H1 (cell line): ENCODE data around the gene LINGO4. TPM values are rescaled to one million over a fixed set of nuclear protein-coding genes. Genes with fewer than 3 reads are reported as not detected.

Experiments
- CTCF ChIA-PET: fragments of 300-600 bp; sonication (Branson Sonifier 250); formaldehyde crosslinking; loops from one replicate; lab custom pipeline; 2021; ENCODE audit not compliant: partially characterized antibody; lab: Charles Lee
- POLR2A ChIA-PET: fragments of 300-600 bp; sonication (Branson Sonifier 250); formaldehyde crosslinking; loops from one replicate; lab custom pipeline; 2021; ENCODE audit warnings: inconsistent platforms; ENCODE audit not compliant: partially characterized antibody; lab: Charles Lee
- DNase-seq, 2 experiments: peaks; one replicate each; pipeline versions ENCODE4 v3.0.0 to v3.0.0-alpha.2; 2010 to 2022; ENCODE audit warnings: low spot score in 2 of 2, low read depth in 1 of 2, mixed read lengths in 1 of 2
- FAIRE-seq: peaks from 2 replicates; lab custom pipeline; 2011; peaks lifted over from hg19 to GRCh38; lab: Jason Lieb, UNC
- H2AFZ ChIP-seq: 2 replicates; pipeline ENCODE4 v1.8.1; 2012; ENCODE audit warnings: low read length, inconsistent platforms
- H2AK5ac ChIP-seq: 2 replicates; pipeline ENCODE4 v1.6.1; 2013; ENCODE audit warnings: low read depth, low read length
- H2BK120ac ChIP-seq: replicated peaks from 2 replicates; pipeline ENCODE3; 2013; ENCODE audit warnings: low read depth, low read length, inconsistent platforms
- H2BK12ac ChIP-seq: 2 replicates; pipeline ENCODE4 v1.6.1; 2013; ENCODE audit warnings: low read depth, low read length
- H2BK15ac ChIP-seq: 2 replicates; pipeline ENCODE4 v1.6.1; 2013; ENCODE audit warnings: low read length
- H2BK20ac ChIP-seq: 2 replicates; pipeline ENCODE4 v1.6.1; 2013; ENCODE audit warnings: low read length
- H2BK5ac ChIP-seq: 2 replicates; pipeline ENCODE4 v1.6.1; 2013; ENCODE audit warnings: low read depth, low read length
- H3K14ac ChIP-seq: 2 replicates; pipeline ENCODE4 v1.6.1; 2013; ENCODE audit warnings: inconsistent platforms; ENCODE audit not compliant: insufficient read length
- H3K18ac ChIP-seq: 2 replicates; pipeline ENCODE4 v1.6.1; 2013; ENCODE audit warnings: low read length; ENCODE audit errors: extremely low read depth
- H3K23ac ChIP-seq: 2 replicates; pipeline ENCODE4 v1.6.1; 2013; ENCODE audit warnings: inconsistent platforms; ENCODE audit not compliant: insufficient read length
- H3K23me2 ChIP-seq: 2 replicates; pipeline ENCODE4 v1.6.1; 2013; ENCODE audit warnings: low read depth, low read length
- H3K27ac ChIP-seq: 2 replicates; pipeline ENCODE4 v1.6.1; 2011; ENCODE audit warnings: low read depth, low read length, inconsistent platforms
- H3K27me3 ChIP-seq, 4 experiments: replicated peaks in 1 of 4; 1 replicate in 1 of 4; 2 replicates in 3 of 4; pipeline versions ENCODE4 v1.6.1 to v1.8.1; 2011 to 2013; ENCODE audit warnings: low read length in 3 of 4, mild to moderate bottlenecking in 3 of 4, inconsistent platforms in 2 of 4, mixed read lengths in 2 of 4, moderate library complexity in 1 of 4; ENCODE audit not compliant: control insufficient read depth in 3 of 4, insufficient read depth in 3 of 4; ENCODE audit errors: extremely low read depth in 1 of 4
- H3K36me3 ChIP-seq, 4 experiments: 2 replicates each; pipeline versions ENCODE4 v1.6.1 to v1.8.1; 2011 to 2013; ENCODE audit warnings: mild to moderate bottlenecking in 4 of 4, low read length in 3 of 4, moderate library complexity in 2 of 4, control low read depth in 1 of 4, inconsistent platforms in 1 of 4; ENCODE audit not compliant: insufficient read depth in 4 of 4, control insufficient read depth in 2 of 4
- H3K4ac ChIP-seq: replicated peaks from 2 replicates; pipeline ENCODE3; 2013; ENCODE audit warnings: low read length, low read depth, mixed read lengths, inconsistent platforms; ENCODE audit not compliant: insufficient read length
- H3K4me1 ChIP-seq, 4 experiments: replicated peaks in 1 of 4; 1 replicate in 1 of 4; 2 replicates in 3 of 4; pipeline versions ENCODE4 v1.6.1 to v1.8.1; 2011 to 2013; ENCODE audit warnings: low read length in 3 of 4, inconsistent platforms in 2 of 4, mixed read lengths in 1 of 4; ENCODE audit not compliant: insufficient read depth in 4 of 4, control insufficient read depth in 3 of 4
- H3K4me2 ChIP-seq, 2 experiments: 2 replicates each; pipeline versions ENCODE4 v1.6.1 to v1.8.1; 2011 to 2013; ENCODE audit warnings: low read depth in 2 of 2, low read length in 2 of 2, control low read depth in 1 of 2, inconsistent platforms in 1 of 2, mild to moderate bottlenecking in 1 of 2; ENCODE audit not compliant: insufficient read depth in 1 of 2
- H3K4me3 ChIP-seq, 4 experiments: fragments of 200-600, 300-600 bp in 1 of 4; sonication (generic), shearing (Covaris generic), sonication (Bioruptor Twin) in 1 of 4; 2 replicates each; pipeline versions ENCODE4 v1.5.1 to v1.8.1; 2011 to 2016; ENCODE audit warnings: low read length in 4 of 4, low read depth in 3 of 4, control low read depth in 2 of 4, inconsistent platforms in 2 of 4, mild to moderate bottlenecking in 2 of 4, mixed read lengths in 1 of 4, moderate library complexity in 1 of 4; ENCODE audit not compliant: insufficient read depth in 2 of 4; ENCODE audit errors: extremely low read depth in 1 of 4
- H3K56ac ChIP-seq: replicated peaks from 2 replicates; pipeline ENCODE3; 2013; ENCODE audit warnings: low read depth, mild to moderate bottlenecking, mixed read lengths, low read length, inconsistent platforms; ENCODE audit not compliant: insufficient read length
- H3K79me1 ChIP-seq: 2 replicates; pipeline ENCODE4 v1.6.1; 2013; ENCODE audit warnings: low read depth, low read length, control low read depth
- H3K79me2 ChIP-seq, 2 experiments: 2 replicates each; pipeline versions ENCODE4 v1.6.1 to v1.8.1; 2012 to 2013; ENCODE audit warnings: low read length in 2 of 2, mild to moderate bottlenecking in 2 of 2, inconsistent platforms in 1 of 2; ENCODE audit not compliant: insufficient read depth in 2 of 2, control insufficient read depth in 1 of 2
- H3K9ac ChIP-seq, 4 experiments: replicated peaks in 1 of 4; 1 replicate in 1 of 4; 2 replicates in 3 of 4; pipeline versions ENCODE4 v1.6.1 to v1.8.1; 2011 to 2013; ENCODE audit warnings: low read depth in 3 of 4, low read length in 3 of 4, control low read depth in 2 of 4, mild to moderate bottlenecking in 2 of 4, moderate library complexity in 2 of 4, inconsistent platforms in 1 of 4; ENCODE audit errors: extremely low read depth in 1 of 4
- H3K9me3 ChIP-seq, 2 experiments: 2 replicates each; pipeline versions ENCODE4 v1.6.1 to v1.8.1; 2012 to 2013; ENCODE audit warnings: mild to moderate bottlenecking in 2 of 2, moderate library complexity in 2 of 2, control low read depth in 1 of 2, inconsistent platforms in 1 of 2, low read depth in 1 of 2, low read length in 1 of 2, mixed read lengths in 1 of 2; ENCODE audit not compliant: insufficient read depth in 2 of 2
- H4K20me1 ChIP-seq, 2 experiments: replicated peaks in 1 of 2; 2 replicates each; pipeline versions ENCODE3 to v1.8.1; 2011 to 2013; ENCODE audit warnings: inconsistent platforms in 2 of 2, low read length in 2 of 2, mild to moderate bottlenecking in 1 of 2; ENCODE audit not compliant: insufficient read depth in 2 of 2, control insufficient read depth in 1 of 2
- H4K5ac ChIP-seq: 2 replicates; pipeline ENCODE4 v1.6.1; 2013; ENCODE audit warnings: low read length, low read depth, mixed read lengths, inconsistent platforms; ENCODE audit not compliant: insufficient read length
- H4K8ac ChIP-seq: 2 replicates; pipeline ENCODE4 v1.8.0; 2013; ENCODE audit warnings: mild to moderate bottlenecking, moderate library complexity, low read length, inconsistent platforms; ENCODE audit not compliant: insufficient read depth; ENCODE audit errors: extremely low read depth
- H4K91ac ChIP-seq: replicated peaks from 2 replicates; pipeline ENCODE3; 2013; ENCODE audit warnings: low read length, mixed read lengths, inconsistent platforms; ENCODE audit not compliant: insufficient read length
- BACH1 ChIP-seq: IDR thresholded peaks from 2 replicates; pipeline ENCODE4 v1.6.1; 2012; ENCODE audit warnings: low read length, improper control_type of control experiment
- BCL11A ChIP-seq, 2 experiments: IDR thresholded peaks; one replicate each; pipeline ENCODE4 v1.6.1; 2011; ENCODE audit warnings: low read depth in 2 of 2, low read length in 2 of 2, mild to moderate bottlenecking in 2 of 2
- EP300 ChIP-seq, 2 experiments: IDR thresholded peaks; 1 replicate in 1 of 2; 2 replicates in 1 of 2; pipeline ENCODE4 v1.6.1; 2011 to 2012; ENCODE audit warnings: low read depth in 2 of 2, low read length in 2 of 2, mild to moderate bottlenecking in 2 of 2, borderline replicate concordance in 1 of 2, inconsistent platforms in 1 of 2, moderate library complexity in 1 of 2
- FOSL1 ChIP-seq: IDR thresholded peaks from 2 replicates; pipeline ENCODE4 v1.6.1; 2011; ENCODE audit warnings: mild to moderate bottlenecking, low read depth, low read length, moderate library complexity; ENCODE audit not compliant: insufficient read depth
- GABPA ChIP-seq: IDR thresholded peaks from 2 replicates; pipeline ENCODE4 v1.6.1; 2011; ENCODE audit warnings: mild to moderate bottlenecking, low read length, moderate library complexity, borderline replicate concordance; ENCODE audit not compliant: insufficient read depth
- KDM4A ChIP-seq: IDR thresholded peaks from one replicate; pipeline ENCODE4 v1.7.1; 2012; ENCODE audit warnings: low read depth, mild to moderate bottlenecking, moderate library complexity, low read length, inconsistent platforms; ENCODE audit not compliant: severe bottlenecking
- RXRA ChIP-seq: IDR thresholded peaks from 2 replicates; pipeline ENCODE4 v1.6.1; 2011; ENCODE audit warnings: low read depth, mild to moderate bottlenecking, low read length, moderate library complexity; ENCODE audit not compliant: insufficient read depth
- SP1 ChIP-seq: IDR thresholded peaks from 2 replicates; pipeline ENCODE4 v1.6.1; 2011; ENCODE audit warnings: low read depth, low read length
- WGBS, 2 experiments: shearing (Covaris generic) in 1 of 2; methylation state at CpG; one replicate each; pipeline versions ENCODE4 v1.1.6 to v1.1.7; 2013 to 2015; ENCODE audit warnings: low lambda C conversion rate in 2 of 2, mixed read lengths in 2 of 2, inconsistent platforms in 1 of 2, low coverage in 1 of 2, missing lambda C conversion rate in 1 of 2; ENCODE audit not compliant: insufficient replicate concordance in 2 of 2, insufficient coverage in 1 of 2, insufficient read length in 1 of 2; ENCODE audit errors: extremely low coverage in 1 of 2, missing lambda C conversion rate in 1 of 2; 5-methylcytosine and 5-hydroxymethylcytosine counted together
- polyA plus RNA-seq, 7 experiments: library from polyadenylated mRNA; depleted of rRNA in 3 of 7; stranded (reverse) in 5 of 7; unstranded in 2 of 7; fragments of >200 nt in 5 of 7; fragments of 200-250 nt in 2 of 7; gene quantifications; 1 replicate in 5 of 7; 2 replicates in 1 of 7; 4 replicates in 1 of 7; pipeline versions ENCODE4 v1.2.1 to v1.2.3, GENCODE V29; 2011 to 2013; ENCODE audit warnings: missing spikeins in 2 of 7, mixed read lengths in 2 of 7
- total RNA-seq: library from RNA; stranded (reverse); fragmentation: NEBNext Ultra II Directional; extraction: Animal tissue kit (Norgen Biotek cat#: 25700); gene quantifications from 2 replicates; pipeline ENCODE4 v1.2.1, GENCODE V29; 2021
- TF ChIP-seq, protein P1 (sequence below): IDR thresholded peaks from 2 replicates; pipeline ENCODE4 v1.6.1; 2012; ENCODE audit warnings: inconsistent platforms

Gene LINGO4
- total and polyA plus RNA-seq, 2 of the 8 experiments (the other 6 are each of a cell fraction or from before 2014, with no cell fraction given), result 0.03 TPM; not detected in 1

DNA sequence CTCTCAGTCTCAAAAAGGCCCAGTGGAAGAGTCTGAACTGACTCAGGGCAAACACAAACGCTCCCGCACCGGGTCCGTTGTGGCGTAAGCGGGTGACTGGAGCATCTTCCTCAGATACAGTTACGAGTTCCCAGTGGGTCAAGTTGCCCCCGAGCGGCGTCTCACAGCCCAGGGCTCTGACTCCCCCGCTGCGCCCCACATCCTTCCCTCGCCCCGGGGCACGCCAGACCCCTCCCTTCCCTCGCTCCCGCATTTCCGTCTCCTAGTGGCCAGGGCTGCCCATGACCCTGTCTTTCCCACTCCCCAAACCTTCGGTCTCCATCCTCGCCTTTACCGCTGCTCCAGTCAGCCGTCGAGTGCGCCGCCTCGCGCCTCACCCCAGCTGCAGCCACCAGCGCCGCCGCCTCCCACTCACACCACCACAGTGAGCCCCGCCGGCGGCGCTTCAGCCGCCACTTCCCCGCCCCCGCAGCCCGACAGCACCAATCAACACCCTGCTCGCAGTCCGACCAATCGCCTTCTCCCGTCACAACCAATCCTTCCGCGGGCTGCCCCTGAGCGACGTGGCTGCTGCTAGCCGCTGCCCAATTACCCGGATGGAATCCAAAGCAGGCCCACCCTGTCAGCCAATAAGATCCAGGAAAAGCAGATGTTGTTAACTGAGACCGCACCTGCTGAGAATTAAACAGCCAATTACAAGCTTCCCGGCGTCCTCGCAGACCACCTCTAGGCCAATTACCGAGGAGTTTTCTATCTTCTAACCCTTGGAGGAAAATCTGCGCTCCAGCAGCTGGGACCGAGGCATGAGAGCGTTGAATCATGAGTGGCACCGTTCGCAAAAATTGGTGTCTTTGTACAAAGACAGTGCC lies 14.9 kb downstream of the LINGO4 start, which contains the start of gene TDRKH:
TDRKH (minus strand) TSS at position 430 of the 869 bp plus-strand sequence. CDS start 7,478 bp downstream, outside the sequence.
- ChIA-PET POLR2A (interaction anchor here (0.9 to 2.3 kb wide), 5 partner anchors 27 to 49 kb away, joined by 3 to 10 read pairs (median 3); partner anchors contain the start of genes C2CD4D and MRPL9), CTCF (interaction anchor here (0.7 to 2.0 kb wide), 13 partner anchors 8 to 197 kb away, joined by 3 to 9 read pairs (median 3); partner anchors contain the start of gene MRPL9)
- Histone ChIP-seq H3K18ac (peak within 1 kb of the TSS; percentile 55), H4K5ac (peak within 1 kb of the TSS; percentile 3), H3K4me2 (peak within 1 kb of the TSS; percentile 81 to 94), H2BK120ac (no peak within 1 kb of the TSS), H3K23ac (no peak within 1 kb of the TSS), H3K23me2 (peaks cover 13% of the 10 kb centered on the region), H4K91ac (peak within 1 kb of the TSS; percentile 79), H2AK5ac (no peak within 1 kb of the TSS), H3K27me3 (no peaks in the 10 kb centered on the region), H2BK15ac (no peak within 1 kb of the TSS), H2BK12ac (peak within 1 kb of the TSS; percentile 60; the same call in 1 of the 2 replicates), H4K20me1 (no peaks in the 10 kb centered on the region), H4K8ac (peak within 1 kb of the TSS; percentile 62; the same call in 1 of the 2 replicates), H3K56ac (no peak within 1 kb of the TSS), H2AFZ (peak within 1 kb of the TSS; percentile 98), H3K9ac (peak within 1 kb of the TSS; percentile 38 to 86 (median 44); a peak in 5 of 7 replicates), H3K27ac (no peak within 1 kb of the TSS), H3K79me1 (no peaks in the 10 kb centered on the region; the same call in 1 of the 2 replicates), H3K14ac (peak within 1 kb of the TSS; percentile 92), H3K4me1 (peaks cover 0 to 2% (median 0%) of the 10 kb centered on the region in 4 experiments; a peak in 1 of 7 replicates), H2BK5ac (peak within 1 kb of the TSS; percentile 82; the same call in 1 of the 2 replicates), H3K9me3 (no peaks in the 10 kb centered on the region), H3K79me2 (0 out of 4 replicates have a peak, but pooled peaks cover 0 to 3% of the 10 kb centered on the region in 2 experiments), H3K36me3 (no peaks in the 10 kb centered on the region), H3K4me3 (peak within 1 kb of the TSS; percentile 85 to 95 (median 88)), H2BK20ac (no peak within 1 kb of the TSS), H3K4ac (peak within 1 kb of the TSS; percentile 33)
- peak; percentile 98 for FAIRE-seq
- WGBS, 2 experiments, result 1% methylated on average over 52 of the region's 58 CpGs; no CpG with 5 or more reads in 1 of the 2 experiments
- DNase-seq, result peak; percentile 93 to 97
- TF ChIP-seq FOSL1 (no peak), GABPA (no peak), BCL11A (IDR thresholded peaks at IDR 0.05; ENCODE audit: low read depth in 2 of 2, low read length in 2 of 2) (no peak), KDM4A (peak; percentile 87), BACH1 (peak; percentile 55; the same call in 1 of the 2 replicates), RXRA (no peak), SP1 (peak; percentile 99), EP300 (IDR thresholded peaks at IDR 0.05; ENCODE audit: borderline replicate concordance in 1 of 2, low read depth in 2 of 2, low read length in 2 of 2) (peak in 1 of 2 experiments; percentile 7; a peak in 1 of 3 replicates)
- TF ChIP-seq, protein P1, sequence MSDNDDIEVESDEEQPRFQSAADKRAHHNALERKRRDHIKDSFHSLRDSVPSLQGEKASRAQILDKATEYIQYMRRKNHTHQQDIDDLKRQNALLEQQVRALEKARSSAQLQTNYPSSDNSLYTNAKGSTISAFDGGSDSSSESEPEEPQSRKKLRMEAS, result peak; percentile 97
